GM19328 (cell line): ENCODE measurements around the gene PKD1L1.

Experiments
- ATAC-seq: cut with Tn5 transposase; IDR thresholded peaks from one replicate; pipeline ENCODE4 v1.9.1; 2021; ENCODE audit warnings: mild to moderate bottlenecking, moderate library complexity; ENCODE audit not compliant: unreplicated experiment

The PKD1L1 gene

GRCh38 chr7:47744883-47745282 lies 203.4 kb downstream of the PKD1L1 start:
- ATAC-seq = no peak

- no peak for ATAC-seq
Observed at GRCh38 chr7:47743965-47744591, 204.2 kb downstream of the PKD1L1 start.

DNA sequence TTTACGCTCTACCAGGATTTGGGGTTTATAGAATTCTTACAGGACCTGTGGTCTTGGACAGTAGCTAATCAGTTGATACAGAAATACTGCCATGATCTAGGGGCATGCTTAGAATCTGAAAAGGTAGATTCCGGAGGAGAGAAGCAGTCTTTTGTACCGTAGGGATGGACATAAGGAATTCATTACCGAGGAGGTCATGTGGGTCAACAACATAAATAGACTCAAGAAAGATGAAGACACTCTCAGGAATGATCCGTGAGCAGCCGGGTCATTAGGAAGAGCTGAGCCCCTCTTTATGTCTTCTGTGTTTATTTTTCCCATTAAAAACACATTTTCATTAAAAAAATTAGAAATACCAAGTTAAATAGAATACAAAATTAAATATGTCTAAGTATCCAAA lies 206.3 kb downstream of the PKD1L1 start:
- no peak for ATAC-seq

GRCh38 chr7:47739891-47740290 lies 208.4 kb downstream of the PKD1L1 start:
- no peak for ATAC-seq

DNA sequence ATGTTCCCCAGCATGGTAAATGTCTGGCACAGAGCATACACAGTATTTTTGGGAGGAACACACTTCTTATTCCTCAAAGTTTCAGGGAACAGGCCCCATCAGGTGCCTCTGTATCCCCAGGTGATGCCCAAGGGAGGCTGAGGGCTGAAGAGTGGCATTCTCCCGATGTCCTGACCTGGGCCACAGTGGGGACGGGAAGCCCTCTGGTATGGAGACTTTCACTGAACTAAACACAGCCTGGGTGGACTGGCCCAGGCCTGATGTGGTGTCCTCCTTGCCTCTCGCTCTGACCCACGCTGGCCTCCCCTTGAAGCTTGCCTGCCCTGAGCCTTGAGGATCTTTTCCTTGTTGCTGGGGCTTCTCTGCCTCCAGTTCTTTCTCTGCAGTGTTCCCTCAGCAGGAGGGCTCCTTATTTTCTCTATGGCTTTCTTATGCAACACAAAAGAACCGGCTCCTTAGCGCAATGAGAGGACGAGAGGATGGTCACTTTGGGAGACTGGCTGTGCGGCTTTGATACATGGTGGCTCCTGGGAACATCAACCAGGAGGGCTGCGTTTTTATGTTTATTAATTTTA lies 208.9 kb downstream of the PKD1L1 start:
- no peak for ATAC-seq

GRCh38 chr7:47738563-47739166 lies 209.6 kb downstream of the PKD1L1 start:
- ATAC-seq = no peak

DNA sequence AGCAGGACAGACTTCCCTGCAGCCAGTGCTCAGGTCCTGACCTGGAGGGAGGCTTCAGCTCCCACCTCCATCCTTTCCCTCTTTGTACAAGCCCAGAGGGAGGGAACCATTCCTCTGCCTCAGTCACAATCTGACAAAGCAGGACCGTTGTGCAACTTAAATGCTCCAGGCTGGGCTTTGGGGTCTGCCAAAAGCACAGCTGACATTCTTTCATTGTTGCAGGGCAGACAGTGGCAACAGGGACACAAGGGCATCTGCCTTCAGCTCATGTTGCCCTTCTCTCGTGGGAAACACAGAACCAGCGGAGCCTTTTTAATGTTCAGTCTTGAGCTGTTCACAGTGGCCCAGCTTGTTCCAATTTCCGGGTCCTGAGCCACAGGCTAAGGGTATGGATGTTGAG lies 210.7 kb downstream of the PKD1L1 start:
- ATAC-seq = no peak

DNA sequence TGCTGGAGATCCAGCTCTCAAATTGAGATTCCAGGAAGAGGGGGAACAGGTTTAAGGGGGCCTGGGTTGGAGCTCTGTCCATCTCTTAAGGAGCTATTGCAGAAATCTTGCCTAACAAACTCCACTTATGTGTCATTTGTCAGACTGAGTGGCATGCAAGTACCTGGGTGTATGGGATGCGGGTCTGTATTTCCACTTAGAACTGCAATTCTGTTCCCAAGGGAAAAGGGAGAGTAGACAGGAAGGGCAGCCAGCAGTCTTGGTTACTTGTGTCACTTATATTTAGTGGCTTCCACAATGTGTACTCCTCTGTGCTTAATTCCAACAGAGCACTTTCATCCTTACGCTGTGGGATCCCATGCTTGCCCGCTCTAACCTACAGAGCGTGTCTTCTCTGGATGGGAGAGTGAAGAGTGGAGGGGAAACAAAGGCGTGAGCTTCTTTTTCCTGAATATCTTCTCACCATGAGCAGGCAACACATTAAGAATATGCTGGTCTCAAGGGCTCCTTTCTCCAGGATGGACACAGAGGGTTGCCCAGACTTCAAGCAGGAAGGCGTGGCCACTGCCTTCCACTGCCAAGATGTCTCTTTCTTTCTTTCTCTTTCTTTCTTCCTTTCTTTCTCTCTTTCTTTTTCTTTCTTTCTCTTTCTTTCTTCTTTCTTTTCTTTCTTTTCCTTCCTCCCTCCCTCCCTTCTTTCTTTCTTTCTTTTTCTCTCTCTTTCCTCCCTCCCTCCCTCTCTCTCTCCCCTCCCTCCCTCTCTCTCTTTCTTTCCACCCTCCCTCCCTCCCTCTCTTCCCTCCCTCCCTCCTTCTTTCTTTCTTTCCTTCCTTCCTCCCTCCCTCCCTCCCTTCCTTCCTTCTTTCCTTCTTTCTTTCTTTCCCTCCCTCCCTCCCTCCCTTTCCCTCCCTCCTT lies 212.6 kb downstream of the PKD1L1 start:
- ATAC-seq = no peak

DNA sequence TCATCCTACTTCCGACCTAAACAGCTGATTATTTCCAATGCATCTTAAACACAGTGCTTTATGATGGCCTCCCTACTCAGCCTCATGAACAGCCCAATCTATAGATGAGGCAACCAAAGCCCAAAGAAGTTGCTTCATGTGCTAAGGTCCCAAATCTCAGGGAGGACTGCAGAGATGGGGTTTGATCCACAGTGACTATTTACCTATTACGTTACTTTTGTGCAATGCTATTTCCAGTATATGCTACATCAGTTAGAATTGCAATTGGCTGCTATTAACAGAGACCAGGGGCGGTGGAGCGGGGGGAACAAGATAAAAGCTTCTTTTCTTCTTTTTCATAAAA lies 213.3 kb downstream of the PKD1L1 start:
- no peak for ATAC-seq

- no peak for ATAC-seq
Observed at GRCh38 chr7:47734287-47734948, 213.8 kb downstream of the PKD1L1 start.

DNA sequence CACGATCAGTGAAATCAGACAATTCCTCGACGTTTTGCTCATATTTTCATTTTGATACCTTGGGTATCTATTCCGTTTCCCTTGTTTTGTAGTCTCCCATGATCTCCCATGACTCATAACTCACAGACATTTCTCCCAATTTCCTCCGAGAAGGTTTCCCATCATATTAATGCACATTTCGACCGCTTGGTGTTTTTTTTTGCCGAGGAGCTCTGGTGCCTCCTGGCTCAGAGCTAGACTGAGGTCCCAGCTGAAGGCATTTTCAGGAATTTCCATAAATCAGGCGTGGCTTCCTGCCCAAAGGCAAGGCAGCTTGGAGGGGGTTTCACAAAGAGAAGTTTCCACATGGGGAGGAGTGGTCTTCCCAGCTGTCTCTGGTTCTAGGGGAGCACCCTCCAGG lies 218.1 kb downstream of the PKD1L1 start:
- ATAC-seq = no peak

DNA sequence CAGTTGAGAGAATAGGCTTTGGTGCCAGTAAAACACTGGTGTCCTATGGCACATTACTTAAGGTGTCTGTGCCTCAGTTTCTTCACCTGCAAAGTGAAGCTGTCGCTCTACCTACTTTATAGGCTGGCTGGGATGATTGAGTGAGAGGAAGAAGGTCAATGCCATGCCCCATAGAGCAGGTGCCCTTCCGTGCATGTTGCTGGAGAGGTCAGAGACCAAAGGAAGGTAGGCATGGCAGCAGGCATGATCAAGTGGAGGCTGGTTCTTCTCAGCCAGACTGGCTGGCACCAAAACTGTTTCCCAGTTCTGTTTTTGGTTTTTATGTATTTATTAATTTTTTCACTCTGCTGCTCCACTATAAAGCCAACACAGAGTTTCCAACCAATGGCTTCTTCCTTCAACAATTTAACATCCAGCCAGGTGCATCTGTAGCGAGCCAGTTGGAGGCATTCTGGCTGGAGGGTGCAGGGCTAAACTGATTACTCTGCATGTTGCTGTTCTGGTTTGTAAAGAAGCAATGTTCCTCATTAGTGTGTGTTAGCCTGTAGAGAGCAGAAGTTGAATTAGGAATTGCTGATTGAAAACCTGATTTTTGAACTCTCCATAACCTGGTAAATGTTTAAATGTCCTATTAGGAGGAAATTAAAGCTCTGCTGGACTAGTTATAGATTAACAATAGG lies 222.1 kb downstream of the PKD1L1 start:
- ATAC-seq = no peak

DNA sequence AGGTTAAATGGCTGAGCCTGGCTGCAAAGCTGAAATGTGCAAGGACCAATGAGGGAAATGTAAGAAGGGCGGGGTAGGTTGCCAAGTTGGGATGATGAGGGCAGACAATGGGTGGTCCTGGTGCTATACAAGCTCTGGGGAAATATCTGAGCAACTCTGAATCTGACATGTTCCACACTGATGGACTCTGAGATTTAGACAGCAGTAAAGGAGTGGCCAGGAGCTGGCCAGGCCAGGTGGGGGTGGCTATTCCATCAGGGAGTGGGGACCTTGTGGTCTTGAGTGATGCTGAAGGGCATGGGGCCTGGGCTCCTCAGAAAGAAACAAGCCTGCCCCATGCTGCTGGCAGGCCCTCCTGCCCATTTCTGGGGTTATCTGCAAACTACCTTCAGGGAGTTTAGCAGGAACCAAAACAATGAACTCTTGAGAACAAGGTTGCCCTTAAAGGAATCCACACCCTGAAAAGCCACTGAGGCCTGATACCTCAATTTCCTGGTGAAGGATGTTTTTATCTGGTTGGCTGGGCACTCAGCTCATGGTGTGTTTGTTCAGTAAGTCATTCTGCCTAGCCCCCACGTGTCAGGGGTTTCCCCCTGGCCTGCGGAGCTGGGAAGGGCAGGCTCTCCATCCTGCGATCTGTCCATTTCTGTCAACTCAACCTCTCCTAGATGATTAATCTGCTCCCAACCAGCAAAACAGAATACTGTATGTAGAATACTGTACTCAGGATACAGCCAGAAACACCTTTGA lies 223.1 kb downstream of the PKD1L1 start:
- no peak for ATAC-seq
